Uterus (tissue), 2 donors: ENCODE results near the gene CCDC102B.

Experiments used
- POLR2A ChIP-seq, 2 donors: fragments of 450-650 bp; IDR thresholded peaks; one replicate each; pipeline ENCODE4 v1.6.1; 2016; ENCODE audit warnings: antibody characterized with exemption in 2 of 2, mild to moderate bottlenecking in 1 of 2, moderate library complexity in 1 of 2
- TF ChIP-seq, protein P1 (sequence below), 4 experiments: fragments of 200-600 bp in 2 of 4; fragments of 450-650 bp in 2 of 4; sonication (generic) in 2 of 4; IDR thresholded peaks; one replicate each; pipeline ENCODE4 v1.5.1; 2016 to 2019; ENCODE audit warnings: antibody characterized with exemption in 4 of 4, mild to moderate bottlenecking in 2 of 4, moderate library complexity in 1 of 4

DNA sequence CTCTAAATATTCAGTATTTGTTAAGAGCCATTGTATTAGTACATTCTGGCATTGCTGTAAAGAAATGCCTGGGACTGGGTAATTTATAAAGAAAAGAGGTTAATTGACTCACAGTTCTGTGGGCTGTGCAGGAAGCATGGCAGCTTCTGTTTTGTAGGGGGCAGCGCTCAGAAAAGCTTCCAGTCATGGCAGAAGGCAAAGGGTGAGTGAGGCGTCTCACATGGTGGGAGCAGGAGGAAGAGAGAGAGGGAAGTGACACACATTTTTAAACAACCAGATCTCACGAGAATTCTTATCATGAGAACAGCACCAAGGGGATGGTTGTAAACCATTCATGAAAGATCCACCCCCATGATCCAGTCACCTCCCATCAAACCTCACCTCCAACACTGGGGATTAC, 13.8 kb upstream of the CCDC102B start:
- TF ChIP-seq, protein P1, sequence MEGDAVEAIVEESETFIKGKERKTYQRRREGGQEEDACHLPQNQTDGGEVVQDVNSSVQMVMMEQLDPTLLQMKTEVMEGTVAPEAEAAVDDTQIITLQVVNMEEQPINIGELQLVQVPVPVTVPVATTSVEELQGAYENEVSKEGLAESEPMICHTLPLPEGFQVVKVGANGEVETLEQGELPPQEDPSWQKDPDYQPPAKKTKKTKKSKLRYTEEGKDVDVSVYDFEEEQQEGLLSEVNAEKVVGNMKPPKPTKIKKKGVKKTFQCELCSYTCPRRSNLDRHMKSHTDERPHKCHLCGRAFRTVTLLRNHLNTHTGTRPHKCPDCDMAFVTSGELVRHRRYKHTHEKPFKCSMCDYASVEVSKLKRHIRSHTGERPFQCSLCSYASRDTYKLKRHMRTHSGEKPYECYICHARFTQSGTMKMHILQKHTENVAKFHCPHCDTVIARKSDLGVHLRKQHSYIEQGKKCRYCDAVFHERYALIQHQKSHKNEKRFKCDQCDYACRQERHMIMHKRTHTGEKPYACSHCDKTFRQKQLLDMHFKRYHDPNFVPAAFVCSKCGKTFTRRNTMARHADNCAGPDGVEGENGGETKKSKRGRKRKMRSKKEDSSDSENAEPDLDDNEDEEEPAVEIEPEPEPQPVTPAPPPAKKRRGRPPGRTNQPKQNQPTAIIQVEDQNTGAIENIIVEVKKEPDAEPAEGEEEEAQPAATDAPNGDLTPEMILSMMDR (IDR thresholded peaks at IDR 0.05): no peak
- no peak for TF ChIP-seq POLR2A (IDR thresholded peaks at IDR 0.05)
